ENCODE results near the gene WSB1. TPM values are rescaled to one million over a fixed set of nuclear protein-coding genes. Genes with fewer than 3 reads are reported as not detected.

WSB1 gene
- total RNA-seq, 1 experiment from 2014 or later: 93.1 TPM

DNA sequence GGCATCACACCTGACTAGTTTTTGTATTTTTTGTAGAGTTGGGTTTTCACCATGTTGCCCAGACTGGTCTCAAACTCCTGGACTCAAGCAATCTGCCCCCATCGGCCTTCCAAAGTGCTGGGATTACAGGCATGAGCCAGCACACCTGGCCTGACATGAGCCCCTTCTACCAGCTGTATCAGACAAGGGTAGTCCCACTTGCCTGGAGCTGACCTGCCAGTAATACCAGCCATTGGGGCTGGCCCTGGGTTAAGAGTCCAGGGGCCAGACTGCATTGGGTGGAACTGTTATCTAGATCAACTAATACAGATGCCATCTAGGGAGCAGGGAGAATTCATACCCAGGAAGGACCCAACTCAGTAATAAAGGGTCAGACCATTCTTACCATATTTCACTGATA is 28.1 kb downstream of the WSB1 start:
- ChIA-PET POLR2A (interaction anchor here (0.9 to 2.4 kb wide), 2 partner anchors 27 to 84 kb away, joined by 6 to 11 read pairs; partner anchors contain the start of gene WSB1), CTCF (interaction anchor here (1.1 to 2.5 kb wide), 2 partner anchors 86 to 281 kb away, joined by 3 to 7 read pairs; no protein-coding TSS in a partner anchor)
- TF ChIP-seq, protein P1, sequence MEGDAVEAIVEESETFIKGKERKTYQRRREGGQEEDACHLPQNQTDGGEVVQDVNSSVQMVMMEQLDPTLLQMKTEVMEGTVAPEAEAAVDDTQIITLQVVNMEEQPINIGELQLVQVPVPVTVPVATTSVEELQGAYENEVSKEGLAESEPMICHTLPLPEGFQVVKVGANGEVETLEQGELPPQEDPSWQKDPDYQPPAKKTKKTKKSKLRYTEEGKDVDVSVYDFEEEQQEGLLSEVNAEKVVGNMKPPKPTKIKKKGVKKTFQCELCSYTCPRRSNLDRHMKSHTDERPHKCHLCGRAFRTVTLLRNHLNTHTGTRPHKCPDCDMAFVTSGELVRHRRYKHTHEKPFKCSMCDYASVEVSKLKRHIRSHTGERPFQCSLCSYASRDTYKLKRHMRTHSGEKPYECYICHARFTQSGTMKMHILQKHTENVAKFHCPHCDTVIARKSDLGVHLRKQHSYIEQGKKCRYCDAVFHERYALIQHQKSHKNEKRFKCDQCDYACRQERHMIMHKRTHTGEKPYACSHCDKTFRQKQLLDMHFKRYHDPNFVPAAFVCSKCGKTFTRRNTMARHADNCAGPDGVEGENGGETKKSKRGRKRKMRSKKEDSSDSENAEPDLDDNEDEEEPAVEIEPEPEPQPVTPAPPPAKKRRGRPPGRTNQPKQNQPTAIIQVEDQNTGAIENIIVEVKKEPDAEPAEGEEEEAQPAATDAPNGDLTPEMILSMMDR (IDR thresholded peaks at IDR 0.05; ENCODE audit: unreplicated experiment): no peak
- Mint-ChIP-seq H3K4me3 (ENCODE audit: unreplicated experiment) (no peak overlapping the region), H3K27me3 (ENCODE audit: insufficient read depth, unreplicated experiment) (no peaks in the 10 kb centered on the region), H3K9me3 (ENCODE audit: unreplicated experiment) (no peaks in the 10 kb centered on the region), H3K27ac (ENCODE audit: low read depth, unreplicated experiment) (no peak overlapping the region), H3K36me3 (ENCODE audit: insufficient read depth, unreplicated experiment) (peaks cover 24% of the 10 kb centered on the region), H3K4me1 (ENCODE audit: insufficient read depth, unreplicated experiment) (peaks cover 29% of the 10 kb centered on the region)
- intact Hi-C loops (cut with micrococcal nuclease): no loop called here
- no peak for DNase-seq (ENCODE audit: unreplicated experiment)
- no TSS peak for BruUV-seq (replicated peaks)

DNA sequence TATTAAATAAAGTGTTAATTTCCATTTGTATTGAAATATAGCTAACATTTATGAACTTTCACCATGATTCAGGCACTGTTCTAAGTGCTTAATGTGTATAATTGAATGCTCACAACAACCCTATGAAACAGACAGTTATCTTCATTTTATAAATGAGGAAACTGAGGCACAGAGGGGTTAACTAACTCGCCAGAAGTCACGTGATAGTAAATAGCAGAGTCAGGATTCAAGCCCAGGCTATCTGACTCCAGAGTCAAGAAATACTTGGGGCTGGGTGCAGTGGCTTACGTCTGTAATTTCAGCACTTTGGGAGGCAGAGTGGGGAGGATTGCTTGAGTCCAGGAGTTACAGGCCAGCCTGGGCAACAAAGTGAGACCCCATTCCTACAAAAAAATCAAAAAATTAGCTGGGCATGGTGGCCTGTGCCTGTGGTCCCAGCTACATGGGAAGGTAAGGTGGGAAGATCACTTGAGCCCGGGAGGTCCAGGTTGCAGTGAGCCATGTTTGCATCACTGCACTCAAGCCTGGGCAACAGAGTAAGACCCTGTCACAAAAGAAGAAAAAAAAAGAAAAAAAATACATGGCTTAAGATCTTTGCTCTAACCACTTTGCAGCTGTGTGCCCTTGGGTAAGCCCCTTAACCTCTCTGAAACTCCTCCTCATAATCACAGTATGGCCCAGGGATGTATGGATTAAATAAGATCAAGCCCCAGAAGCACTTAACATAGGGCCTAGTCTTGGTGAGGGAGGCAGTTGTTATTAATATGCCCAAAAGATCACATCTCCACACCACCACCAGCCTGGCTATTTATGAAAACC is 29.0 kb downstream of the WSB1 start:
- H3K27me3 Mint-ChIP-seq (ENCODE audit: insufficient read depth, unreplicated experiment): no peaks in the 10 kb centered on the region
- H3K9me3 Mint-ChIP-seq (ENCODE audit: unreplicated experiment): no peaks in the 10 kb centered on the region
- peaks cover 17% of the 10 kb centered on the region for H3K36me3 Mint-ChIP-seq (ENCODE audit: insufficient read depth, unreplicated experiment)
- no peak for DNase-seq (ENCODE audit: unreplicated experiment)
- ChIA-PET CTCF (interaction anchor here (0.6 to 2.8 kb wide), 5 partner anchors 28 to 730 kb away, joined by 3 to 6 read pairs (median 3); no protein-coding TSS in a partner anchor), POLR2A (interaction anchor here (0.7 to 2.4 kb wide), 6 partner anchors 10 to 84 kb away, joined by 3 to 11 read pairs (median 3); partner anchors contain the start of gene WSB1)
- peaks cover 29% of the 10 kb centered on the region for H3K4me1 Mint-ChIP-seq (ENCODE audit: insufficient read depth, unreplicated experiment)
- intact Hi-C loops (cut with micrococcal nuclease): no loop called here
- H3K27ac Mint-ChIP-seq (ENCODE audit: low read depth, unreplicated experiment): peak overlapping the region; percentile 75
- H3K4me3 Mint-ChIP-seq (ENCODE audit: unreplicated experiment): no peak overlapping the region
- TF ChIP-seq, protein P1 (IDR thresholded peaks at IDR 0.05; ENCODE audit: unreplicated experiment): no peak
- BruUV-seq (replicated peaks): no TSS peak

DNA sequence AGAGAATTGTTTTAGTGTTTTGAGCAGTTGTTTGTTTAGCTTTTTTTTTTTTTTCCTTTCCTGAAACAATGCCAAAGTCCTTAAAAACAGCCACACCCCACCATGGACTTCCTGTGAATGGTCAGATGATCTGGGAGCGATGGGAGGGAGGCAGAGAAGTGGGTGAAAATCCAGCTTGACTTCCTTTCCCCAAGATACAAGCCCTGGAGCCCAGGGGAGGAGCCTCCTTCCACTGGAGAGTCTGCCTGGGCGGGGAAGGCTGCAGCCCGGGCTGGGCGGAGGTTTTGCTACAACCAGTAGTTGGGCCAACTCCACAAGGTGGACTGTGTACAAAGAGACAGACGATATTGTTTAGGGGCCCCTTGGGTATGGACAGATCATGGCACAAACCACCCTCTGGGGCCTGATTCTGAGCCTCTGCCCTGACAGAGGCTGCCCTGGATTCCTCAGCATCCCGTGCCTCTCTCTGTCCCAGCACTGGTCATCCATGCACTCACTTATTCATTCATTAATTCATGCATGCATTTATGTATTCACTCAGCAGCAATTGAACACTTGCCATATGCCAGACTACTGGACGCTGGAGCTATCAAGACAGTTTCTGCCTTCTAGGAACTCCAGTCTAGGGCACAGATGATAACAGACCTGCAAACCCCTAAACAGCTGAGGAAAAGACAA is 29.8 kb downstream of the WSB1 start:
- CTCF ChIA-PET: interaction anchor here (0.6 to 2.8 kb wide), 4 partner anchors 13 to 729 kb away, joined by 3 to 6 read pairs (median 3); no protein-coding TSS in a partner anchor
- peaks cover 29% of the 10 kb centered on the region for H3K4me1 Mint-ChIP-seq (ENCODE audit: insufficient read depth, unreplicated experiment)
- peak; percentile 52 for DNase-seq (ENCODE audit: unreplicated experiment)
- H3K36me3 Mint-ChIP-seq (ENCODE audit: insufficient read depth, unreplicated experiment): peaks cover 9% of the 10 kb centered on the region
- BruUV-seq (replicated peaks): no TSS peak
- H3K9me3 Mint-ChIP-seq (ENCODE audit: unreplicated experiment): no peaks in the 10 kb centered on the region
- no peaks in the 10 kb centered on the region for H3K27me3 Mint-ChIP-seq (ENCODE audit: insufficient read depth, unreplicated experiment)
- TF ChIP-seq, protein P1 (IDR thresholded peaks at IDR 0.05; ENCODE audit: unreplicated experiment): no peak
- POLR2A ChIA-PET: interaction anchor here (0.7 to 2.4 kb wide), 5 partner anchors 10 to 29 kb away, joined by 3 to 11 read pairs (median 3); partner anchors contain the start of gene WSB1
- intact Hi-C loops (cut with micrococcal nuclease): no loop called here
- H3K27ac Mint-ChIP-seq (ENCODE audit: low read depth, unreplicated experiment): peak overlapping the region; percentile 75
- no peak overlapping the region for H3K4me3 Mint-ChIP-seq (ENCODE audit: unreplicated experiment)
